DND-41 (cell line): ENCODE measurements around the gene FRMPD4.

Experiments used
- ATAC-seq: fragments of 200-7000 bp; cut with Tn5 transposase; 3 replicates; pipeline ENCODE4 v1.9.1; 2021; ENCODE audit warnings: low read depth; ENCODE audit not compliant: insufficient read depth
- DNase-seq: peaks from one replicate; pipeline ENCODE4 v3.0.0-alpha.2; 2020
- H2AFZ ChIP-seq: 2 replicates; pipeline ENCODE4 v1.6.0; 2012; ENCODE audit warnings: low read depth, low read length
- H3K27ac ChIP-seq: 2 replicates; pipeline ENCODE4 v1.5.1; 2012; ENCODE audit warnings: low read length, inconsistent platforms
- H3K27me3 ChIP-seq: fragments of 200-600 bp; sonication (generic); 2 replicates; pipeline ENCODE4 v1.6.0; 2012; ENCODE audit warnings: low read length, mild to moderate bottlenecking, inconsistent platforms; ENCODE audit not compliant: insufficient read depth, poor library complexity
- H3K36me3 ChIP-seq: 2 replicates; pipeline ENCODE4 v1.5.1; 2012; ENCODE audit warnings: low read length, inconsistent platforms; ENCODE audit not compliant: insufficient read depth
- H3K4me1 ChIP-seq: 2 replicates; pipeline ENCODE4 v1.5.1; 2012; ENCODE audit warnings: mild to moderate bottlenecking, low read length; ENCODE audit not compliant: insufficient read depth
- H3K4me2 ChIP-seq: 2 replicates; pipeline ENCODE4 v1.6.0; 2012; ENCODE audit warnings: mild to moderate bottlenecking, moderate library complexity, low read length, inconsistent platforms; ENCODE audit not compliant: insufficient read depth
- H3K4me3 ChIP-seq, 2 experiments: fragments of 200-600 bp in 1 of 2; shearing (Covaris generic) in 1 of 2; 2 replicates each; pipeline ENCODE4 v1.5.1; 2012 to 2016; ENCODE audit warnings: inconsistent platforms in 2 of 2, low read length in 2 of 2, mild to moderate bottlenecking in 2 of 2, low read depth in 1 of 2, moderate library complexity in 1 of 2
- H3K79me2 ChIP-seq: 2 replicates; pipeline ENCODE4 v1.6.0; 2012; ENCODE audit warnings: low read length, inconsistent platforms; ENCODE audit not compliant: insufficient read depth
- H3K9ac ChIP-seq: 2 replicates; pipeline ENCODE4 v1.6.0; 2012; ENCODE audit warnings: low read depth, mild to moderate bottlenecking, inconsistent platforms, low read length, moderate library complexity
- H3K9me3 ChIP-seq: 2 replicates; pipeline ENCODE4 v1.5.1; 2012; ENCODE audit warnings: low read length, moderate library complexity, mild to moderate bottlenecking, inconsistent platforms; ENCODE audit not compliant: insufficient read depth, severe bottlenecking
- H4K20me1 ChIP-seq: 2 replicates; pipeline ENCODE4 v1.6.0; 2012; ENCODE audit warnings: low read length; ENCODE audit not compliant: insufficient read depth
- EZH2 ChIP-seq: IDR thresholded peaks from 3 replicates; pipeline ENCODE4 v1.6.1; 2012; ENCODE audit warnings: borderline replicate concordance, low read depth, mild to moderate bottlenecking, moderate library complexity, low read length, inconsistent platforms; ENCODE audit not compliant: severe bottlenecking
- TF ChIP-seq, protein P1 (sequence below): IDR thresholded peaks from 2 replicates; pipeline ENCODE4 v1.5.1; 2012; ENCODE audit warnings: borderline replicate concordance, low read length, moderate library complexity, mild to moderate bottlenecking; ENCODE audit not compliant: poor library complexity, severe bottlenecking; ENCODE audit errors: extremely low read depth

FRMPD4 gene

DNA sequence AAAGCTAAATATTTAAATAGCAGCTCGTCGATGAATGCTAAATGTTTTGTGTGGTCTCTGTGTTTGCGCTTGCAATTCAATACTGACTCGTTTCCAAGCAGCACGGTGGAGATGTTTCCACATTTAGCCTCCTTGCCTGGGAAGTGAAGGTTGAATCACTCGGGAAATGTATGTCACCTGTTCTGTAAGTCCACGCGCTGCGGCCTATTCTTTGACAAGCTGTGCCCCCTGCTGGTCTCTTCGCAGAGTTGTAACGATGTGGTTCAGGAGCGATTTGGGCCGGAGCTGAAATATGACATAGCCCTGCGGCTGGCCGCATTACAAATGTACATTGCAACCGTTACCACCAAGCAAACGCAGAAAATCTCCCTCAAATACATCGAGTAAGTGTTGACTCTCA, 563.4 kb downstream of the FRMPD4 start:
- no peak for TF ChIP-seq EZH2
- TF ChIP-seq, protein P1, sequence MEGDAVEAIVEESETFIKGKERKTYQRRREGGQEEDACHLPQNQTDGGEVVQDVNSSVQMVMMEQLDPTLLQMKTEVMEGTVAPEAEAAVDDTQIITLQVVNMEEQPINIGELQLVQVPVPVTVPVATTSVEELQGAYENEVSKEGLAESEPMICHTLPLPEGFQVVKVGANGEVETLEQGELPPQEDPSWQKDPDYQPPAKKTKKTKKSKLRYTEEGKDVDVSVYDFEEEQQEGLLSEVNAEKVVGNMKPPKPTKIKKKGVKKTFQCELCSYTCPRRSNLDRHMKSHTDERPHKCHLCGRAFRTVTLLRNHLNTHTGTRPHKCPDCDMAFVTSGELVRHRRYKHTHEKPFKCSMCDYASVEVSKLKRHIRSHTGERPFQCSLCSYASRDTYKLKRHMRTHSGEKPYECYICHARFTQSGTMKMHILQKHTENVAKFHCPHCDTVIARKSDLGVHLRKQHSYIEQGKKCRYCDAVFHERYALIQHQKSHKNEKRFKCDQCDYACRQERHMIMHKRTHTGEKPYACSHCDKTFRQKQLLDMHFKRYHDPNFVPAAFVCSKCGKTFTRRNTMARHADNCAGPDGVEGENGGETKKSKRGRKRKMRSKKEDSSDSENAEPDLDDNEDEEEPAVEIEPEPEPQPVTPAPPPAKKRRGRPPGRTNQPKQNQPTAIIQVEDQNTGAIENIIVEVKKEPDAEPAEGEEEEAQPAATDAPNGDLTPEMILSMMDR: peak; percentile 48
- Histone ChIP-seq H3K27ac (no peak overlapping the region), H3K4me1 (no peaks in the 10 kb centered on the region), H3K79me2 (no peaks in the 10 kb centered on the region), H3K27me3 (no peaks in the 10 kb centered on the region), H3K4me3 (no peak overlapping the region), H2AFZ (no peak overlapping the region), H3K9me3 (no peaks in the 10 kb centered on the region), H3K9ac (no peak overlapping the region), H3K36me3 (no peaks in the 10 kb centered on the region), H4K20me1 (no peaks in the 10 kb centered on the region), H3K4me2 (no peak overlapping the region)
- ATAC-seq: no peak; the same call in 2 of the 3 replicates
- peak; percentile 9 for DNase-seq

DNA sequence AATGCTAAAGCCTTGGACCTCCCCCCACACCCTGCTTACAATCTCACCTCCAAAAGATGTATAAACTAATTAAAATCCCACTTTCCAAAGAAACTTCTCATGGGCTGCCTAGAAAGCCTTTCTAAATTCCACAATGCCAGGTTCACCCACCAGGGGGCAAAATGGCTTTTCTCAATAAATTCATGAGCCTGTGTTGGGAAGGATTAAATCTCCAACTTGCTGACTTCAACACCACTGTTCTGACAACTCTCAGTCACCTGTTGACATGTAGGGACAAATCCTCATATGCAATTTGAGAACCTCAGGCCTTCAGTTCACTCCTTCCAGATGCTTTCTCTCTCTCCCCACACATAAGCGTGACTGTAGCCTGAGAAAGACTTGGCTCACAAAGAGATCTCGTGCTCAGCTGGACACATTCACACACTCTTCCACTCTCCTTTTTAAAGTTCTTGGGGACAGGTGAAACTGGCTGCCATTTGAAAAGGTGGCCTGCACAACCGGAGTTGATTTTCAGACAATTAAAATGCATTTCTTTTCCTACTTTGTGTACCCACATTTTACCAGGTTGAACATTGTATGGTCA, 564.3 kb downstream of the FRMPD4 start:
- Histone ChIP-seq H3K79me2 (no peaks in the 10 kb centered on the region), H3K4me2 (no peak overlapping the region), H3K27me3 (no peaks in the 10 kb centered on the region), H3K4me3 (no peak overlapping the region), H2AFZ (no peak overlapping the region), H3K4me1 (no peaks in the 10 kb centered on the region), H3K9ac (no peak overlapping the region), H3K36me3 (no peaks in the 10 kb centered on the region), H4K20me1 (no peaks in the 10 kb centered on the region), H3K27ac (no peak overlapping the region), H3K9me3 (no peaks in the 10 kb centered on the region)
- no peak for ATAC-seq
- TF ChIP-seq, protein P1: peak; percentile 49
- no peak for TF ChIP-seq EZH2
- peak; percentile 24 for DNase-seq

DNA sequence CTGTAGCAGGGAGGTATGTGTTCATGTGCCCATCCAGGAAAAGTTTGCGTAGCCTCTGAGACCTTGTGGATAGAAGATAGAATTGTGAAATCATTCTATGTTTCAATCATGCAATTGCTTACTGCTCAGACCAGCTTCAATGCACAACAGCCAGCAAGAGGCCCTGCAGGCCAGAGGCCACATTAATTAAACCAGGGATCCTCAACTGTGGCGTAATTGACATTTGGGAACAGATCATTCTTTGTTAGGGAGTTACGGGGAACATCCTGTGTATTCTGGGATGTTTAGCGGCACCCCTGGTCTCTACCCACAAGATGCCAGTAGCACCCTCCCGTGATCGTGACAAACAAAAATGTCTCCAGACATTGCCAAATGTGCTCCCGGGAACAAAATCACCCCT, 566.4 kb downstream of the FRMPD4 start:
- H4K20me1 ChIP-seq: no peaks in the 10 kb centered on the region
- no peaks in the 10 kb centered on the region for H3K4me1 ChIP-seq
- no peak overlapping the region for H2AFZ ChIP-seq
- H3K9ac ChIP-seq: no peak overlapping the region
- H3K4me2 ChIP-seq: no peak overlapping the region
- no peaks in the 10 kb centered on the region for H3K9me3 ChIP-seq
- no peaks in the 10 kb centered on the region for H3K79me2 ChIP-seq
- no peaks in the 10 kb centered on the region for H3K36me3 ChIP-seq
- DNase-seq (no peak), ATAC-seq (no peak)
- no peak overlapping the region for H3K4me3 ChIP-seq
- TF ChIP-seq, protein P1: no peak
- TF ChIP-seq EZH2: no peak
- no peaks in the 10 kb centered on the region for H3K27me3 ChIP-seq
- no peak overlapping the region for H3K27ac ChIP-seq

DNA sequence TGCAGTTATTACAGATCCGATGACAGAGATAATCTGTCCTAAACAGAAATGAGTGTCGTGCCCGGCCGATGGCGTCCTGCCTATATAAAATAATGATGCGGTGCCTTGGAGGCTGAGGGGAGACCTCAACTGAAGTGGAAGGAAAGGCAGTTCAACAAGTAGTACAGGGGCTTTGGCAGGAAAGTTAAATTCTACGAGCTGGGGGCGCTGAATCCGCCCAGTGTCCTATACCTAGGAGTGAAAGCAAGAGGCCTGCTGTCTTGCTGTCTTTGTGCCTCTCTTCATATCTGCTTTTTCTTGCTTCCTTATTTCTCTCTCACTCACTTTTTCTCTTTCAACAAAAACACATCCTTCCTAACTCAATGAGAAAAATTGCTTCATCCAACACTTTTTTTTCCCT, 570.8 kb downstream of the FRMPD4 start:
- no peak for TF ChIP-seq EZH2
- TF ChIP-seq, protein P1: no peak
- Histone ChIP-seq H3K4me3 (no peak overlapping the region), H3K4me2 (no peak overlapping the region), H3K27ac (no peak overlapping the region), H3K9ac (no peak overlapping the region), H2AFZ (no peak overlapping the region), H3K36me3 (no peaks in the 10 kb centered on the region), H3K27me3 (no peaks in the 10 kb centered on the region), H4K20me1 (no peaks in the 10 kb centered on the region), H3K9me3 (no peaks in the 10 kb centered on the region), H3K79me2 (no peaks in the 10 kb centered on the region), H3K4me1 (no peaks in the 10 kb centered on the region)
- ATAC-seq: no peak
- no peak for DNase-seq
